ENCODE results near the gene VWA8. TPM values are rescaled to one million over a fixed set of nuclear protein-coding genes. Genes with fewer than 3 reads are reported as not detected.

VWA8 gene
- total and polyA plus RNA-seq, 2 of the 13 experiments (the other 11 are each of a cell fraction or from before 2014, with no cell fraction given) = 9.1 to 17.3 TPM

DNA sequence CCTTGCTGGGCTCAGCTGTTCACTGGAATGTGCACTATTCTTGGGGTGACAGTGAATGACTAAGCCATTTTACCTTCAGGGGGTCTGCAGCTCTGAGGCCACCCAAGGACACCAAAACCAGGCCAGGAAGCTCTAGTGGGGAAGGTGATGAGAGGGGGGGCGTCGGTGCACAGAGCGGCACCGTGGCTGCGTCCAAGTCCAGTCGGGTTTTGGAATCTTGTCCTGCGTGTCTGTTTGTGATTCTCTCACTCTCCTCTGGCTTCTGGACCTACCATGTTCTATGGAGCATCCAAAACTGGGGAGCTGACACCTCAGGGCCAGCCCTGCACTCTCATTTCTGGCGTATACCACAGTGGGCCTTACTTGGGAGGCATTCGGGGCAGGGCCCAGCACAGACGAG lies 411.4 kb downstream of the VWA8 start:
- intact Hi-C loops (cut with micrococcal nuclease; ENCODE audit: unreplicated experiment) = loop anchor here (5.0 kb wide), 1 partner anchor 98 kb away; no protein-coding TSS in a partner anchor
- POLR2A ChIA-PET = no interaction called here
- DNase-seq (ENCODE audit: low spot score) (no peak), FAIRE-seq (no peak), ATAC-seq (no peak)
- Histone ChIP-seq H3K36me3 (replicated peaks in 1 of 2; ENCODE audit: control insufficient read depth in 1 of 2, insufficient read depth in 2 of 2, low read length in 2 of 2) (no peaks in the 10 kb centered on the region), H4K20me1 (ENCODE audit: insufficient read depth, low read length) (no peaks in the 10 kb centered on the region), H3K79me2 (ENCODE audit: insufficient read depth, low read length) (no peaks in the 10 kb centered on the region), H3K27ac (ENCODE audit: extremely low read length, insufficient read depth, low read length) (no peak overlapping the region), H3K9ac (ENCODE audit: insufficient read depth, low read depth, low read length) (no peak overlapping the region), H3K27me3 (ENCODE audit: control insufficient read depth in 1 of 2, insufficient read depth in 2 of 2, low read length in 2 of 2) (peaks cover 0 to 9% of the 10 kb centered on the region in 2 experiments; a peak in 2 of 5 replicates), H3K9me3 (ENCODE audit: low read length) (no peaks in the 10 kb centered on the region), H2AFZ (ENCODE audit: low read length) (no peak overlapping the region), H3K4me3 (replicated peaks in 1 of 3; ENCODE audit: insufficient read depth in 1 of 3, low read depth in 2 of 3, low read length in 3 of 3) (no peak overlapping the region), H3K4me1 (ENCODE audit: insufficient read depth, low read length) (peaks cover 39% of the 10 kb centered on the region), H3K4me2 (ENCODE audit: low read depth, low read length) (no peak overlapping the region)
- 69% methylated on average over 9 of the region's 10 CpGs for WGBS (ENCODE audit: low lambda C conversion rate)
- no peak for TF ChIP-seq SALL1 (CRISPR knock-in tag; IDR thresholded peaks at IDR 0.05)
- TF ChIP-seq, protein P1, sequence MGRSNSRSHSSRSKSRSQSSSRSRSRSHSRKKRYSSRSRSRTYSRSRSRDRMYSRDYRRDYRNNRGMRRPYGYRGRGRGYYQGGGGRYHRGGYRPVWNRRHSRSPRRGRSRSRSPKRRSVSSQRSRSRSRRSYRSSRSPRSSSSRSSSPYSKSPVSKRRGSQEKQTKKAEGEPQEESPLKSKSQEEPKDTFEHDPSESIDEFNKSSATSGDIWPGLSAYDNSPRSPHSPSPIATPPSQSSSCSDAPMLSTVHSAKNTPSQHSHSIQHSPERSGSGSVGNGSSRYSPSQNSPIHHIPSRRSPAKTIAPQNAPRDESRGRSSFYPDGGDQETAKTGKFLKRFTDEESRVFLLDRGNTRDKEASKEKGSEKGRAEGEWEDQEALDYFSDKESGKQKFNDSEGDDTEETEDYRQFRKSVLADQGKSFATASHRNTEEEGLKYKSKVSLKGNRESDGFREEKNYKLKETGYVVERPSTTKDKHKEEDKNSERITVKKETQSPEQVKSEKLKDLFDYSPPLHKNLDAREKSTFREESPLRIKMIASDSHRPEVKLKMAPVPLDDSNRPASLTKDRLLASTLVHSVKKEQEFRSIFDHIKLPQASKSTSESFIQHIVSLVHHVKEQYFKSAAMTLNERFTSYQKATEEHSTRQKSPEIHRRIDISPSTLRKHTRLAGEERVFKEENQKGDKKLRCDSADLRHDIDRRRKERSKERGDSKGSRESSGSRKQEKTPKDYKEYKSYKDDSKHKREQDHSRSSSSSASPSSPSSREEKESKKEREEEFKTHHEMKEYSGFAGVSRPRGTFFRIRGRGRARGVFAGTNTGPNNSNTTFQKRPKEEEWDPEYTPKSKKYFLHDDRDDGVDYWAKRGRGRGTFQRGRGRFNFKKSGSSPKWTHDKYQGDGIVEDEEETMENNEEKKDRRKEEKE (IDR thresholded peaks at IDR 0.05) = no peak
- TF ChIP-seq, protein P2, sequence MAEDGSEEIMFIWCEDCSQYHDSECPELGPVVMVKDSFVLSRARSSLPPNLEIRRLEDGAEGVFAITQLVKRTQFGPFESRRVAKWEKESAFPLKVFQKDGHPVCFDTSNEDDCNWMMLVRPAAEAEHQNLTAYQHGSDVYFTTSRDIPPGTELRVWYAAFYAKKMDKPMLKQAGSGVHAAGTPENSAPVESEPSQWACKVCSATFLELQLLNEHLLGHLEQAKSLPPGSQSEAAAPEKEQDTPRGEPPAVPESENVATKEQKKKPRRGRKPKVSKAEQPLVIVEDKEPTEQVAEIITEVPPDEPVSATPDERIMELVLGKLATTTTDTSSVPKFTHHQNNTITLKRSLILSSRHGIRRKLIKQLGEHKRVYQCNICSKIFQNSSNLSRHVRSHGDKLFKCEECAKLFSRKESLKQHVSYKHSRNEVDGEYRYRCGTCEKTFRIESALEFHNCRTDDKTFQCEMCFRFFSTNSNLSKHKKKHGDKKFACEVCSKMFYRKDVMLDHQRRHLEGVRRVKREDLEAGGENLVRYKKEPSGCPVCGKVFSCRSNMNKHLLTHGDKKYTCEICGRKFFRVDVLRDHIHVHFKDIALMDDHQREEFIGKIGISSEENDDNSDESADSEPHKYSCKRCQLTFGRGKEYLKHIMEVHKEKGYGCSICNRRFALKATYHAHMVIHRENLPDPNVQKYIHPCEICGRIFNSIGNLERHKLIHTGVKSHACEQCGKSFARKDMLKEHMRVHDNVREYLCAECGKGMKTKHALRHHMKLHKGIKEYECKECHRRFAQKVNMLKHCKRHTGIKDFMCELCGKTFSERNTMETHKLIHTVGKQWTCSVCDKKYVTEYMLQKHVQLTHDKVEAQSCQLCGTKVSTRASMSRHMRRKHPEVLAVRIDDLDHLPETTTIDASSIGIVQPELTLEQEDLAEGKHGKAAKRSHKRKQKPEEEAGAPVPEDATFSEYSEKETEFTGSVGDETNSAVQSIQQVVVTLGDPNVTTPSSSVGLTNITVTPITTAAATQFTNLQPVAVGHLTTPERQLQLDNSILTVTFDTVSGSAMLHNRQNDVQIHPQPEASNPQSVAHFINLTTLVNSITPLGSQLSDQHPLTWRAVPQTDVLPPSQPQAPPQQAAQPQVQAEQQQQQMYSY (CRISPR knock-in tag; IDR thresholded peaks at IDR 0.05) = no peak
- no peak for TF ChIP-seq U2AF1 (optimal IDR thresholded peaks at IDR 0.05; ENCODE audit: low read depth, low read length)
- BruUV-seq (replicated peaks) = no TSS peak
- in situ Hi-C loops (cut with HindIII; ENCODE audit: extremely low pct_ligation_motif_present, low pct_unique_long_range_greater_than_20kb) = no loop called here
- CTCF ChIA-PET (ENCODE audit: low intra/inter-chr PET ratio, low total read pairs) = no interaction called here
